Hypothalamus (tissue), 51 donors: ENCODE data around the gene ARHGAP19.
A peak's percentile ranks its signal among the peaks of the same experiment; 100 is the strongest.
"Not testable (repeated sequence)": the region's sequence is repeated elsewhere in the genome, so short reads cannot be mapped to it uniquely, and the experiment has no call there.

Experiments used
- DNase-seq, 51 donors: peaks; one replicate each; lab custom pipeline; 2025; lab: John Stamatoyannopoulos, UW

The ARHGAP19 gene

GRCh38 chr10:97290576-97291356 lies 1.7 kb downstream of the ARHGAP19 start:
- DNase-seq: not testable (repeated sequence)

GRCh38 chr10:97290076-97290475 lies 2.4 kb downstream of the ARHGAP19 start:
- DNase-seq: not testable (repeated sequence)

DNA sequence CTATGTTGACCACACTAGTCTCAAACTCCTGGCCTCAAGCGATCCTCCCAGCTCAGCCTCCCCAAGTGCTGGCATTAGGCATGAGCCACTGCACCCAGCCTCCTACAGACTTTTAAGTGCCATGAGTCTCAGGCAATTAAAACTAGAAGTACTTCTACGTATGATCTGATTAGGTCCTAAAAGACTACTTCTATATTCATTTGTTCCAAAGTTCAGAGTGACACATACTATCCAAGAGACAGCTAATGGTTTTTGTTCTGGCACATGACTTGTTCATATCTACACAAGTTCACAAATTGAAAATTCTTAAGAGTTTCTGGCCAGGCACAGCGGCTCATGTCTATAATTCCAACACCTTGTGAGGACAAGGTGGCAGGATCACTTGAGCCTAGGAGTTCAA lies 11.7 kb downstream of the ARHGAP19 start:
- no peak for DNase-seq

DNA sequence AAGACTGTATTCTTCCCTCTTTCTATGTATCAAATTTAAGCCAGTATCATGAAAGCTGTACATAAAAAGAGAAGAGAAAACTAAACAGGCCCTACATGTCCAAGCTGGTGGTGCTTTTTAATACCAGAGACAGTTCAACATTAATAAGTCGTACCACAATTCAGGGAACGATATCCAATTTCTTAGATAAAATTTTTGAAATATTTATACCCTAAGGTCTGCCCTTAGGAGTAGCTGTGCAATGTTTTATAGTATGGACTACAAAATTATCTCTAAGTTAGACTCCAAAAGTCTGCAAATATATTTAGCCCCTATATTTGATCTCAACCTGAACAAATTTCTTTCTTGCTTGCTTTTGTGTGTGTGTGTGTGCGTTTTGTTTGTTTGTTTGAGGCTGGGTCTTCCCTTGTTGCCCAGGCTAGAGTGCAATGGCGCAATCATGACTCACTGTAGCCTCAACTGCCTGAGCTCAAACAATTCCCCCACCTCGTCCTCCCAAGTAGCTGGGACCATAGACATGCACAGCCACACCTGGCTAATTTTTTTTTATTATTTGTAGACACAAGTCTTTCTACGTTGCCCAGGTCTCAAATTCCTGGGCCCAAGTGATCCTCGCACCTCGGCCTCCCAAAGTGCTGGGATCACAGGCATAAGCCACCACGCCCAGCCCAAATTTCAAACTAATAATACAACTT lies 13.2 kb downstream of the ARHGAP19 start:
- no peak for DNase-seq

DNA sequence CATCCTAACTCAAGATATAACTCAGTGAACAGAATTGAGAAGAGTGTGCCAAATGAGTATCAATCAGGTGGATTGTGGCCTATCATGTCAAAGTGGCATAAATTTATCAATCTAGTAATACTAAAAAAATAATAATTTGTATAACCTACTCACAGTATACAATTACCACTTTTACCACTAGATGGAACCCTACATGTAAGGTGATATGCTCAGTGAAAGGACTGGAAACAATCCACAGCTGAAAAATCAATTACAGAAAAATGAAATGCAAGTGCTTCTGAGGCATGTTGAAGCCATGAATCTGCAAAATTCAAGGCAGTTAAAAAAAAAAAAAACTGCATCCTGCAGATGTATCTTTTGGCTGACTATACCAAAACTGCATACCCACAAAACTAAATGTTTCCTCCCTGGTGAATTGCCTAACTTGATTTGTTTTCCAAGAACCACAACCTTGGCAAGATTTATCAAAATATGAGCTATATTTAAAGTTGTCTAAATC lies 13.9 kb downstream of the ARHGAP19 start:
- DNase-seq: peak in 1 of 51 donors; percentile 42

DNA sequence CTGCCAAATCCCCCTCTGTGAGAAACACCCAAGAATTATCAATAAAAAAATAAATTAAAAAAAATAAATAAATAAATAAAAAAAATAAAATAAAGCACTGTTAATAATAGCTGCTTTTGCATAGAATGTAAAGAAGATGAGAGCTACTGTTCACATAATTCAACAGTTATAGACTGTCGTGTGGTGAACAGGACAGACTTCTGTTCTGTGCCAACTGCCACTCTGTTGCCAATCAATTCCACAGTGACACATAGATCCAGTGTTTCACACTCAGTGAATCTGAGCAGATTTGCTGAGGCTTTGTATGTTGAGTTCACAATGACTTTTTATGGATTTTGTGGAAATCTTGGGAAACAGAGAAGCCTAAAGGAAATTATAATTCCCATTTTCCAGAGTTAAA lies 14.9 kb downstream of the ARHGAP19 start:
- DNase-seq: no peak

GRCh38 chr10:97274828-97275227 lies 17.6 kb downstream of the ARHGAP19 start:
- no peak for DNase-seq

- DNase-seq: no peak
These were observed 18.7 kb downstream of the ARHGAP19 start for GRCh38 chr10:97273700-97274099.

DNA sequence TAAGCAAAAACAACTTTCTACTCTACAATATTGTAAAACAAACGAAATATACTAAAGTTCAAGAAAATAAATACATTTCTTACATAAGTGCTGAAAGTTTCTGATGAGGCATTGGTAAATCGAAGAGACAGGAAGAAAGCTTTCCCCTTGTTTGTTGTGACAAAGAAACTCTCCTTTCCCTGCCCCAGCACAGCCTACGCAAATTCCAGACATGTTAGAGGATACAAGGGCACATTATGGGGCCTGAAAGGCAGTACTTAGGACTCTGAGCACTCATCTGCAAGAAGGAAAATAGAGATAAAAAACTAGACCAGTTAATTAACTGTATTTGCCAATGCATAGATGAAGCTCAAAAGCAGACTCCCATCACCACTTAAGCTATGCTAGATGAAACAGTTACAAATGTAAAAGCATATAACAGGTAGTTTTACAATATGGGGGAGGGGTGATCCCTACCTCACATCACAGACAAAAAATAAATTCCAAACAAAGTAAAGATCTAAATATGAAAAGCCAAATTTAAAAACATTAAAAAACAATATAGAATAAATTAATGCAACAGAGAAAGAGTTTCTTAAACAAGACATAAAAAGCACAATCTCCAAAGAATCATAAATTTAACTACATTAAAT lies 21.8 kb downstream of the ARHGAP19 start:
- no peak for DNase-seq

DNA sequence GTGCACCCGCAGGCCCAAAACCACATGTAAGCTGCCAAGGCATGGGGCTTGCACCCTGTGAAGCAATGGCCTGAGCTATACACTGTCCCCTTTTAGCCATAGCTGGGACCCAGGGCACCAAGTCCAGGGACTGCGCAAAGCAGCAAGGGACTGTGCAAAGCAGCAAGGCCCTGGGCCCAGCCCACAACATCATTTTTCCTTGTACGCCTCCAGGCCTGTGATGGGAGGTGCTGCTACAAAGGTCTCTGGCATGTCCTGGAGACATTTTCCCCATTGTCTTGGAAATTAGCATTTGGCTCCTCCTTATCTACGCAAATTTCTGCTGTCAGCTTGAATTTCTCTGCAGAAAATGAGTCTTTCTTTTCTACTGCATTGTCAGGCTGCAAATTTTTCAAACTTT lies 24.8 kb downstream of the ARHGAP19 start:
- DNase-seq: no peak

DNA sequence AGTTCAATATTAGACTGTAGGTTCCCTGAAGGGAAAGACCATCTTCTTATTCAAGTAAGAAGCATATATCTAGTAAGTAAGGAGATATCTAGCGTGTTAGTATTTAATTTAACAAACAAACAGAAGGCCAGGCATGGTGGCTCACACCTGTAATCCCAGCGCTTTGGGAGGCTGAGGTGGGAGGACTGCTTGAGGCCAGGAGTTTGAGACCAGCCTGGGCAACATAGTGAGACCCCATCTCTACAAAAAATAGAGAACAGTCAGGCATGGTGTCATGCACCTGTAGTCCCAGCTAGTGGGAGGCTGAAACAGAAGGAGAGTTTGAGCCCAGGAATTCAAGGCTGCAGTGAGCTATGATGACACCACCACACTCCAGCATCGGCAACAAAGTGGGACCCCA lies 27.3 kb downstream of the ARHGAP19 start:
- DNase-seq: not testable (repeated sequence)

- DNase-seq: no peak
These were observed 28.5 kb downstream of the ARHGAP19 start for GRCh38 chr10:97263971-97264370.

DNA sequence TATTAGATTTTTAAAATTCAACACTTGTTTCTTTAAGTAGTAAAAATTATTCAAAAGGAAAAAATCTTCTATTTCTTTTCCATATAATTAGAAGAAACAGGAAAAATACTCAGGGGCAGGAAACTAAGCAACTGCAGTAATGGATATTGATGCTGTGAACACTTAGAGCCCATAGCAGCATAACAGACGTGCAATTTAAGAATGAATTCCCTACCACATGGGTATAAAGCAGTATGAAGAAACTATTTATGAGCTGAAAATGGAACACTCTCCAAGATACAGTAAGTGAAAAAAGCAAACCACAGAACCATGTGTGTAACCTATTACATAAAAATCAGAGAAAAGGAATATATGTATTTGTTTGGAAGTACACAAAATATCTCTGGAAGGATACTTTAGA lies 30.8 kb downstream of the ARHGAP19 start:
- no peak for DNase-seq

DNA sequence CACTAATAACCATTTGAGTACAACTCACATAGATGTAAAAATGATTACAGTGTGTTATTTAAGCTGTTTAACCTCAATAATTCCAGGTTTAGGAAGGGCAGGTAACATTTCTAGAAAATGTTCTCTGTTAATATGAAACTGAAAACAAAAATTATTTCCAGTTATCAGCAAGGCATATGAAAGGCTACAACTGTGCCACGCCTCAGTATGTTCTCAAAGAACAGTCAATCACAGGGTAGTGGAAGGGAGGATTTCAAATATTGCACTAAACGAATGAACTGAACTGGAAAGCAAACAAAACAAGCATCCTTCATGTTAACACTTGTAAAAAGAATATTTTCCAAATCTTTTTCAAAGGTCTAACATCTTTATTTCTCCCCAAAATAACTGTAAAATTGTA lies 31.3 kb downstream of the ARHGAP19 start:
- DNase-seq: no peak

DNA sequence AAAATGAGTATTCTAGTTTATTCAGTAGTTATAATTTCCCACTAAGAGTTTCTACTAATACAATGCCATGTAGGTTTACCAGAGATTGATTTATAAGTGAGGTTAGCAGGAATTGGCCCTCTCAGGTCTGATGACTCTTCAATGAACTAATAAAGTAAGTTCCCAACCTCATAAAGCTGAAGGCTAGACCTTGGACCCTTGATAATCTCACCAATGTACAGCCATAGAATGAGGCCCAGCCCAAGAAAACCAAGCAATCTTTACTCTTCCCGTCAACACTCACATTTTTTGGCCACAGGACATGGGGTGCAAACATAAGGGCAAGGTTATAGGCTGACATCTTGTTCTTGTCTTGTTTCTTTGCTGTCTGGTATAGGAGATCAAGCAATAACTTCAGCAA lies 33.3 kb downstream of the ARHGAP19 start:
- DNase-seq: no peak

- no peak for DNase-seq
These were observed 36.1 kb downstream of the ARHGAP19 start for GRCh38 chr10:97256356-97256755.

GRCh38 chr10:97255512-97256293 lies 36.7 kb downstream of the ARHGAP19 start:
- no peak for DNase-seq

DNA sequence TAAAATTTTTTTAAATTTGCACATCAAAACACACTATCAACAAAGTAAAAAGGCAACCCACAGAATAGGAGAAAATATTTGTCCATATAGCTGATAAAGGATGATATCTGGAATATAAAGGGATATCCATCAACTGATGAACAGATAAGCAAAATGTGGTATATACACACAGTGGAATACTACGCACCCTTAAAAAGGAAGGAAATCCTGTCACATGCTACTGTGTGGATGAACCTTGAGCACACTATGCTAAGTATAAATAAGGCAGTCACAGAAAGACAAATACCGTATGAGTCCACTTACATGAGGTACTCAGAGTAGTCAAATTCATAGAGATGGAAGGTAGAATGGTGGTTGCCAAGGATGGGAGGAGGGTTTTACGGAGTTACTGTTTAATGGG lies 37.7 kb downstream of the ARHGAP19 start:
- DNase-seq: no peak

- DNase-seq: no peak
These were observed 41.5 kb downstream of the ARHGAP19 start for GRCh38 chr10:97250952-97251351.

DNA sequence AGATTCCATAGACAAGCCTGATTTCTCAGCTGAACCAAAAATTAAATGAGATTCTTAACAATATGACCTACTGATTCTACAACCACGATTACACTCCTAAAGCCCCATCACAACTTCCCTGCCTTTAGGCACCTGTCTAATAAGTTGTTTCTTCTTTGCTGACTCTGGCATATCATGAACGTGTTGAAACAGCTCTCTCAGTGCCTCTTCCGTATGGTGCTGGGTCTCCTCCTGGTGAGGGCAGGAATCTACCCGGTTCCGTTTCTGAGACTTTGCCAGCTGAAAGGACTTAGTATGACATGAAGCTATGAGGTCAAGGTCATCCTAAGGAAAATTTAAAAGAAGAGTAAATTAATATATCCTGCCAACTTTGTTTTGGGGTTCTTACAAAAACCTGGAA lies 48.6 kb downstream of the ARHGAP19 start:
- no peak for DNase-seq

- DNase-seq: no peak
These were observed 53.6 kb downstream of the ARHGAP19 start for GRCh38 chr10:97238855-97239254.
